Measurements from ENCODE around the gene RBBP5.
"Not testable (repeated sequence)": the region's sequence is repeated elsewhere in the genome, so short reads cannot be mapped to it uniquely, and the experiment has no call there.

The RBBP5 gene

DNA sequence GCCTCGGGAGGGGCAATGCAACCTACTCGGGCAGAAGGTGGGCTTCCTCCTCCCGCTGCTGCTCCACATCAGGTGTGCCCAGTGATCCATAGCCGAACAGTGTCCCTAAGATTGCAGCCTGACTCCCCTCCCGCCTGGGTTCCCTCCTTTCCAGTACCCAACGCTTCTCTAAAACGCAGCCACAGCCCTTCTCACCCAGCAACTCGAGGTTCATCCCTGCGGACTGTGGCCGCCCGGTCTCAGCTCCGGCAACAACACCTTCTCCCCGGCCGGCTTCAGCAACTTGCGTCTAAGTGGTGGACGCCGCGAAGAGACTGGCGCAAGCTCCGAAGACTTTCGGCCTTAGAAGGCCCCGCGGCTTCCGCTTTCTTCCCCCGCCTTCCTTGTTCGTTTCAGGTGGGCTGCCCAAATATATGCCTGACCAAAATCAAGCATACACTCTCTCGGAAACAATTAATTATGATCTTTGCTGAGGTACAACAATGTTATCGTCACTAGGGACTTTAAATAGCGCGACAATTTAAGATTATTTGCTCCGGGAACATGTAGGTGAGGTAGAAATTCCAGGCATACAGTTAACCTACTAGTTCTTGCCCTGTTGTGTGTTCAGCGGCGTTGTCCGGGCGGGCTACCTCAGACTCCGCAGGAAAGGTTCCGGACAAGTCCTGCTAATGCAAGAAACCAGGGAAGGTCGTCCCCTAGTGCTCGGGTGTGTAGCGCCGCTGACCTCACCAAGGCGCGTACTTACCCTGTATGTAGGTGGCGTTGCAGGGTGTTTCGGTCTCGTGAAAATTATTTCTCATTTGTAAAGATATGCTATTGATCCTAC, at the start of gene RBBP5:
RBBP5 (minus strand) TSS at position 319 of the 829 bp plus-strand sequence; CDS start at position 214, 105 bp downstream.
- peak; percentile 98 for DNase-seq

- no peak for DNase-seq
Observed at GRCh38 chr1:205171369-205171768, 49.6 kb upstream of the RBBP5 start.

DNA sequence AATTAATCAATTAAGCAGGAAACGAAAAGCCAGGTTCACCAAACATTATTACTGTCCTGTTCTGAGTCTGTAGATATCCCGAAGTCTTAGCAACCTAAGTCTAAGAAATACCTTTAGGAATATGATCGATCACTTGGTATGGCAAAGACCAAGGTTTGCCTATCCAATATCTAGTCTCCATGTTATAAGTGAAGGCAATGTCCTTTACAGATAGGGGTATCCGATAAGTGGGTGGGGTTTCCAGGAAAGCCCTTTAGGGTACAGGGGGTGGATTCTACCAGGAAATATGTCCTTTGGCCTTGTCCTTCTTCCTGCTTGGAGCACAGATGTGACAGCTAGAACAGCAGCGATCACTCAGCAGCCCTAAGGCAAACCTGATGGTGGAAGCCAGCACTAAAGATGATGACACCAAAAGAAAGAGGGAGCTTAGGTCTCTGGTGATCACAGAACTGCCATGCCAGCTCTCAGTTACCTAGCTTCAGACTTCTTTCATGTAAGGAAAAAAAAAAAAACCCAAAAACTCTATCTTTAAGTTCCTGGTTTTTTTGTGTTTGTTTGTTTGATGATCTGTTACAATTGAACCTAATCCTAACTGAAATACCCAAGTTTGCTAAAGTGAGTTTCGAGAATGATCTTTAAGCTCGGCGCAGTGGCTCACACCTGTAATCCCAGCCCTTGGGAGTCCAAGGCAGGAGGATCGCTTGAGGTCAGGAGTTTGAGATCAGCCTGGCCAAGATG, 48.9 kb upstream of the RBBP5 start:
- no peak for DNase-seq

DNA sequence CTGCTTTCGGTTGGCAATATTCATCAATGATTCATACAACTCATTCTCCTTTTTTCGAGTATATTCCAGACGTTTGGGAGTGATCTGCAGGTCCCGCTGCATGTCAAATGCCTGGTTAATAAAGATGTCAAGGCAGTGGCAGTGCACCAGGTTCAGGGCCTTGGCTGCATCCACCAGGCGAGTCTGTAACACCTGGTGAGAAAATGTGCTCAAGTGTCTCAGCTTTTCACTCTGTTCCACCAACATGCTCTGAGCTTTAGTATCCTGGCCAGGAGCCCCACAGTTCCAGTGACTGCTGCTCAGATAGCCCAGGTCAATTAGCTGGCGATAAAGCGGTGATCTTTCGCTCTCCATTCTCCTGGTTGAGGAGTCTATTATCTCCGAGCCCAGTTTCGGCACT, 47.5 kb upstream of the RBBP5 start:
- no peak for DNase-seq

DNA sequence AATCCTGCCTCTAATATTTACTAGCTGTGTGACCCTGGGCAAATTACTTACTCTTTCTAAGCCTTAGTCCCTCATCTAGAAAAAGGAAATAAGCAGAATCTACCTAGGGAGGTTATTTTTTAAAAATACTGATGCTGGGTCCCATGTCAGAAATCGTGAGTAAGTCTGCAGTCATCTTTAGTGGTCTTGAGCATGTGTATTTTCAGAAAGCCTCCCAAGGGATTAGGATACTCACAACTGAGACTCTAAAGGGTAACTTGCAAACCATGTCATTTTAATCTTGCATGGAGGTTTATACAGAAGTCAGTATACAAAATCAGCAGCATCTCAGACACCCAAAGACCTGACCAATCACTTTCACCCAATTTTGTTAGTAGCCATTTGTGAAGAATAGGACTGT, 46.5 kb upstream of the RBBP5 start:
- DNase-seq: peak; percentile 62

DNA sequence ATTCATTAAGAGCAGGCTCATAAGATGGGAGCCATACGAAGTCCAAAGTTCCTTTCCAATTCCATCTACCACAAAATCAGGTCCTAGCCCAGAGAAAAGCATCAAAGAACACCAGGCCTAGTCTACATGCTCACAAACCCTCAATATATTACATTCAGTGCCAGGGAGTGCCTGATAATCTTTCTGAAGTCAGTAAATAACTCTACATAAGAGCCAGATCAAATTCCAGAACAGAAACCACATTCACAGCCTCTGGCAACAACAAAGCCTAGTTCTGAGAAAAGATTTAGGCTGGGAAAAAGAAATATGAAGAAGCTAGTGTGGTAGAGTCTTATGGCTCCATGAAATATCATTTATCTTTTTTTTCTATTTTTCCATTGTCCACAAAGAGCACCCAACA, 40.5 kb upstream of the RBBP5 start:
- DNase-seq: no peak

DNA sequence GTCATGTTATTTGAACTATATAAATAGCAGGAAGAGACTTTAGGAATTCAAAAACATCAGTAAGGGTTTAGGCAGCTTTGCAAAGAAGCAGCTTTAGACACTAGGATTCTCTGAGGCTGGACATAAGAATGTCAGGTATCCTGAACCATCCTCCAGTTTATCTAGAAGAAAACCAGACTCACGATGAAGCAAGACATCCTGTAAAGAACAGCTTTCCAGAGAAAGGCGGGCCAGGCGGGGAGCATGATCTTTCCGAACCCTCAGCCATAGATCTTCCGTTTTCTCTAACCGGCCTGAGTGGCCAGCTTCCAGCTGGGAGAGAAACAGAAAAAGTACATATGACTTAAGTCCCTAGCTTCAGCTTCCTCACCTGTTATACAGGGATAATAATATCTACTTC, 39.3 kb upstream of the RBBP5 start:
- no peak for DNase-seq

- DNase-seq: no peak
Observed at GRCh38 chr1:205158048-205158616, 36.4 kb upstream of the RBBP5 start.

- not testable (repeated sequence) for DNase-seq
Observed at GRCh38 chr1:205155665-205156377, 34.0 kb upstream of the RBBP5 start.

GRCh38 chr1:205152505-205152904, 30.7 kb upstream of the RBBP5 start:
- no peak for DNase-seq

- DNase-seq: no peak
Observed at GRCh38 chr1:205150651-205151428, 29.1 kb upstream of the RBBP5 start.

DNA sequence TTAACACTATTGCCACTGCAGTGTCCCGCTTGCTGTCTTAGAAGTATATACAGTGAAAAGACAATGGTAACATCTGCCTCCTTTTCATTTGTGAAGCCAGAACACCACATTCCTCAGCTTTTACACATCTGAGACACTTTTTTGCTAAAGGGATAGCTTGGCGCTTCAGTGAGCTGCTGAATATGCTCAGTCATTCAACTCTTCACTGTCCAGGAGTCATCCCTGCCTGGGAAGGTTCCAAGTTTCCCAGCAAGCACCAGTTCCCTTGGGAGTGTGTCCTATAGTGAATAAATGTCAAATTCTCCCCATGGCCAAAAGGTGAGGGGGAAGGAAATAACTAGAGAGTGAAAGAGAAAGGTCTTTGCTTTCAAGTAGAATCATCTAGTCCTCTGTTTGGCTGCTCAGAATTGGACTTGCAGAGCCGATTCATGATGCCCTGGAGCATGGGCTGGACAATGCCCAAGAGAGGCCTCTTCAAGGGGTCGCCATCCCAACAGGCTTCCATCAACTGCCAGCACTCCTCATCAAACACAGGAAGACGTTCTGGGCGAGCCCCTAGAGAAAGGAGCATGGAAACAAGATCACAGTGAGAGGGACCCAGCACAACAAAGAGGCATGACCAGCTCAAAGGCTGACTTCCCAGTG, 25.5 kb upstream of the RBBP5 start:
- DNase-seq: peak; percentile 94

DNA sequence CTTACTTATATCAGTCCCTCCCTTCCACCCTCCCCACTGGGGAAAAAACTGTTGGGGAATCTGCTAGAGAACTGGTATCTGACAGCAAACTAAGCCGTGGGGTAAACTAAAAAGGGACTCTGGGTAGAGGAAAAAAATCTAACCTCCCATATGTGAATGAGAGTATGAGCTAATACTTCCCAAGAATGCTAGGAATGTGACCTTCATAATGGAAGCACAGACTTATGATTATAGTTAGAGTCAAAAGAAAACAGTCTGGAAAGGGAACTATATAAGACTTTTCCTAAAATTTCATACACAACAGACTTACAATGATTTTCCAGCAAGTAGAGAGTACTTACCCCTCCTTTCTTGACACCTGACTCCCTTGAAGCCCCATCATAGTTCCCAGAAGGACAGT, 23.0 kb upstream of the RBBP5 start:
- peak; percentile 77 for DNase-seq

- no peak for DNase-seq
Observed at GRCh38 chr1:205144046-205144720, 22.4 kb upstream of the RBBP5 start.

- no peak for DNase-seq
Observed at GRCh38 chr1:205142102-205142469, 20.3 kb upstream of the RBBP5 start.

DNA sequence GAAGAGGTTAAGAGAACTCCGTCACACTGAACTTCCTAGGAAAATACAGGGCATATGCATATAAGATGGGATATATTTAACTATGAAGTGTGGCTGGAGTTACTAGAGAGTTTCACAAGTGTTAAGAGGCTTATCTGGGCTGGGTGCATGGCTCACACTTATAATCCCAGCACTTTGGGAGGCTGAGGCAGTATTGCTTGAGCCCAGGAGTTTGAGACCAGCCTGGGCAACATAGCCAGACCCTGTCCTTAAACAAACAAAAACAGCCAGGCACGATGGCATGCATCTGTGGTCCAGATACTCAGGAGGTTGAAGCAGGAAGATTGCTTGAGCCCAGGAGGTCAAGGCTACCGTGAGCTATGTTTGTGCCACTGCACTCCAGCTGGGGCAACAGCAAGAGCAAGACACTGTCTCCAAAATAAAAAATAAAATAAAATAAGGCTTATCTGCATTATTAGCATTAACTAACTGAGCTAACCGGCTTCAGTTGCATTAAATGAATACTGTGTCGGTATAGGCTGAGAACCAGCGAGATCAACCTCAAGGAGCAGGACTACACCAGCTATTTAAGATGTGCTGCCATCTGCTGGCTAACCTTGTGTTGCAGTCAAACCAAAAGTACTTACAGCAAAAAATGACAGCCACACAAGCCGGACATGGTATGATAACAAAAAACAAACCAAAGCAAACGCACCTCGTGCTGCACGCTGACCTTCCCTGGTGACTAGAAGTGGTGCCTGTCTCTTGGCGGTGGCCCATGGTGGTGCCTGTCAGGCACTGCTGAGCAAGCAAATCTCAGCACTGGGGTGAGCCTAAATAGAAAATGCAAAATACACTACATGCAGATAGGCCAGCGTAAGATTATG, 19.7 kb upstream of the RBBP5 start:
- DNase-seq: peak; percentile 78

GRCh38 chr1:205140113-205140512, 18.3 kb upstream of the RBBP5 start:
- DNase-seq: no peak

DNA sequence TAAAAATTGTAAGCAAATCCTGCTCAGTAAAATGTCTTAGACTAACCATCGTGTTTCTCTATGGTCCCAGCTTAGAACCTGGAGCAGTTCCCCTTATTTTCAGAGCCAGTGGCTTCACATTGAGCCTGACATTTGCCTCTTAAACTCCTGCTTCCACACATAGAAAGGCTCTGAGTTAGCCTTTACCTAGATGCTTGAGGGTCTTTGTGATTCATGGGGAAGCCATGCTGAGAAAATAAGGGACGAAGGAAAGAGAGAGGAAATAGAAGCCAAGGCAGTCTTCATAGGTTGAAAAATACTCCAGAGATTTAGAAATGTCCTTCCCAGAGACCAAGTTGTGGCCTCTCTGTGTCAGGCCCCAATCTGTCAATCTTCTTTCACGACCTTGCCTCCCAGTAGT, 16.1 kb upstream of the RBBP5 start:
- no peak for DNase-seq

DNA sequence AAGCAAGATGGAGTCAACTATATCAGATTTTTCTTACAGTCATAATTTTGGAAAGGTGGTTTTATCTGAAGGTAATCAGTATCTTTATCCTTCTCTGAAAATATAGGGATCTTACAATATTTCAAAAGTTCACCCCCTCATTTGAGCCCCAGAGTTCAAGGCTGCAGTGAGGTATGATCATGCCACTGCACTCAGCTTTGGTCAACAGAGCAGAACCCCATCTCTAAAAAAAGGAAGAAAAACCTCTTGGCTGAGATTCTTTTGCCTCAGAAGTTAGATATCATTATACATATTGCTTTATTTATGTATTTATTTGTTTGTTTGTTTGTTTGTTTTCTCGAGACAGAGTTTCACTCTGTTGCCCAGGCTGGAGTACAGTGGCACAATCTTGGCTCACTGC, 11.5 kb upstream of the RBBP5 start:
- DNase-seq: no peak

DNA sequence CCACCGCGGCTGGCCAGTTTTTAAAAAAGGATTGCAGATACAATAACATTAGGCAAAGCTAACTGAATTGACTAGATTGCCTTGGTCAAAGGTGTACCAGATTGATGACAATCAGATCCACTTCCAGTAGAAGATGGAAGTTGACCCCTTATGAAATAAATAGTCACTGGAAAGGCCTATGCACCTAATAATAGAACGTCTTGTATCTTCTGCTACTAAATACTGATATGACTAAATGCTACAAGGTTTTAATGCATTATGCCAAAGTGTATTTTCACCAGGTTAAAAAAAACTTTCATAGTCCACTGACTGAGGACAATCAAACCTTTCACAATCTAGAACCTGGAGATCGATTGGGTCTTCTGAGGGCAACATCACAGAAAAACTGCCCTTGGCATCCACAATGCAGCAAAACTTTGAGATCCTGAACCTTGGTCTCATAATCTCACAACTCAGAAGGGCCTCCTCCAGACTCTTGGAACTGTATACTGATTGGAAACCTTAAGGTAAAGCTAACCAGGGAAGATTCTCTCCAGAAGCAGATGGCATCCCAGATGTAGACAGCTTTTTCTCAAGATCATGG, 7.8 kb upstream of the RBBP5 start:
- DNase-seq: no peak
